Activated naive CD8-positive, alpha-beta T cell treated with anti-CD3 and anti-CD28 coated beads for 36 hours (primary cell): ENCODE results near the gene RHOF. TPM values are rescaled to one million over a fixed set of nuclear protein-coding genes. Genes with fewer than 3 reads are reported as not detected.

Source experiments
- DNase-seq: peaks from one replicate; pipeline ENCODE4 v3.0.0; 2021
- H3K27ac Mint-ChIP-seq: one replicate; pipeline ENCODE4 v1.8.0; 2022; ENCODE audit warnings: mild to moderate bottlenecking, moderate library complexity, mixed read lengths
- H3K27me3 Mint-ChIP-seq: one replicate; pipeline ENCODE4 v1.8.0; 2022; ENCODE audit warnings: mild to moderate bottlenecking, mixed read lengths
- H3K36me3 Mint-ChIP-seq: one replicate; pipeline ENCODE4 v1.8.0; 2021; ENCODE audit warnings: mild to moderate bottlenecking, mixed read lengths
- H3K4me1 Mint-ChIP-seq: one replicate; pipeline ENCODE4 v1.8.0; 2021; ENCODE audit warnings: mixed read lengths
- H3K4me3 Mint-ChIP-seq: one replicate; pipeline ENCODE4 v1.8.0; 2022; ENCODE audit warnings: mild to moderate bottlenecking, moderate library complexity, mixed read lengths
- H3K9me3 Mint-ChIP-seq: one replicate; pipeline ENCODE4 v1.8.0; 2022; ENCODE audit warnings: mixed read lengths
- total RNA-seq, 2 experiments: library from RNA; stranded (reverse); gene quantifications; one replicate each; pipeline ENCODE4 v1.2.3, GENCODE V29; 2021

Gene RHOF
- total RNA-seq, 2 experiments from 2014 or later: 78.6 to 85.5 TPM

DNA sequence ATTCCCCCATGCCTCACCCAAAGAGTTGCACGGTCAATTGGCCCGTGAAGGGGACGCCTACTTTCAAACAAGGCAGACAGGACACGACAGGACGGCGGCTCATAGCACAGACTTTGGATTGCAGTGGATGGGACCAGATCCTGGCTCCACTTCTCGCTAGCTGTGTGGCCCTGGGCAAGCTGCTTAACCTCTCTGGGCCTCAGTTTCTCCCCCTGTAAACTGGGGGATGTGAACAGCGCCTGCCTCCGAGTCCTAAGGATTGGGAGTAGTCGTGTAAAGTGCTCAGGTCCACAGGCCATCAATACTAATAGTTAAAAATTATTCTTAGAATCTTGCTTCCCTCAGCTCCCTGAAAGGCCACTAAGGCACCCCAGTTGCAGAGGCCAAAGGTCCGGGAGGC, 13.1 kb downstream of the RHOF start:
- Mint-ChIP-seq H3K4me1 (peaks cover 47% of the 10 kb centered on the region), H3K27ac (peak overlapping the region; percentile 91), H3K4me3 (no peak overlapping the region)

DNA sequence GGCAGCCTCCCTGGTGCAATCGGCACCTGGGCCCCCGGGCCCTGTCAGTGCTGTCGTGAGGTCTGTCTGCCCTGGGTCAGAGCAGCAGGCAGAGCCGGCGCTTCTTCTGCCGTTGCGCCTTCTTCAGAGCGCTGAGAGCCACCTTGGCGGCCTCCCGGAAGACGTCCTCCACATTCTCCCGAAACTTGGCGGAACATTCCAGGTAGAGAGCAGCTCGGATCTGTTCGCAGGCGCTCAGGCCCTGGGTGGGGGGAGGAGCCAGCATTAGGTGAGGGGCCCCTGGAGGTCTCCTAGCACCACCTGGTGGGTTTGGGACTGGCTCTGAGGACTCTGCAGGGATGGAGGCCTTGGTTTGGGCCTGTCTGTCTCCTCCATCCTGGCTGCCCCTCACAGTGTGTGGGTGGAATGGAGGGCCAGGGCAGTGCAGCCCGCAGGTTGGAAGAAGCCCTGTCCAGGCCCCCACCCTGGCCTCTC, 14.0 kb downstream of the RHOF start:
- H3K36me3 Mint-ChIP-seq: peaks cover 25% of the 10 kb centered on the region
- no peaks in the 10 kb centered on the region for H3K9me3 Mint-ChIP-seq
- no peak overlapping the region for H3K4me3 Mint-ChIP-seq
- no peak for DNase-seq
- no peak overlapping the region for H3K27ac Mint-ChIP-seq
- H3K27me3 Mint-ChIP-seq: no peaks in the 10 kb centered on the region
- peaks cover 39% of the 10 kb centered on the region for H3K4me1 Mint-ChIP-seq

More for the DNA sequence above, 13.1 kb downstream of the RHOF start:
- Mint-ChIP-seq H3K9me3 (no peaks in the 10 kb centered on the region), H3K27me3 (no peaks in the 10 kb centered on the region), H3K36me3 (peaks cover 30% of the 10 kb centered on the region)
- no peak for DNase-seq

DNA sequence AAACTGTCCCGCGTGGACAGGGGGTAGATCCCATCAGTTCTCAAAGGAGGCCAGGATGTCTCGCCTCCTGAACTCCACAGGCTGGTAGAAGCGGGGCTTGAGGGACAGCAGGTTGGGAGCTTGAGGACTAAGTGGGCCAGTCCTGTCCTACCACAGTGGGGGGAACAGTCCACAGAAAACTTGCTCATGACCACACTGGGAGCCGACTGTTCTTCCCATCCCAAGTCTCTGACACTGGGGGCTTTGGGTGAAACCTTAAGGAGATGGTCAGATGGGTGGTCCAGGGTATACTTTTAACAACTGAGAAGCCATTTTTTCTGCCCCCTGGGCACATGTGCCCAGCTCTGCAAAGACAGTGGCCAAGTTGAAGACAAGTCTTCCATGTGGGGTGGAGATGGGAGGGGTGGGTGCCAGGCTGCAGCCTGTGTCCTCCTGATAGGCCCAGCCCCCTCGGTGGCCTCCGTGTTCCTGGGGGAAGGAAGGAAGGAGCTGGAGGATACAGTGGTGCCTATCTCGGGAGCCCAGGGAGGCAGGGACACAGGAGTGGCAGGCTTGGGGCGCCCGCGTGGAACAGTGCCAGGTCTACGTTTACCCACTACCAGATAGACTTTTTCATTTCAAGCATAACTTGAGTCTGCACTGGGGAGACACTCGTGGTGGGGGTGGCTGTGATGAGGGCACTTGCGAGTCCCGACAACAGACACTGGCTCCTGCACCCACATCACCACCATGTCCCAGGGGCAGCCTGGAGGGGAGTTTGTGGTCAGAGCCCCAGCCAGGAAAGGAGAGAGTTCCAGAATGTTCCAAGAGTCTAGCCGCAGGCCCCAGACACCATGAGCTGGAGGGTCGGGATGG, 14.7 kb downstream of the RHOF start:
- H3K9me3 Mint-ChIP-seq: no peaks in the 10 kb centered on the region
- H3K36me3 Mint-ChIP-seq: peaks cover 22% of the 10 kb centered on the region
- peaks cover 32% of the 10 kb centered on the region for H3K4me1 Mint-ChIP-seq
- H3K4me3 Mint-ChIP-seq: no peak overlapping the region
- no peak for DNase-seq
- peak overlapping the region; percentile 78 for H3K27ac Mint-ChIP-seq
- H3K27me3 Mint-ChIP-seq: no peaks in the 10 kb centered on the region

DNA sequence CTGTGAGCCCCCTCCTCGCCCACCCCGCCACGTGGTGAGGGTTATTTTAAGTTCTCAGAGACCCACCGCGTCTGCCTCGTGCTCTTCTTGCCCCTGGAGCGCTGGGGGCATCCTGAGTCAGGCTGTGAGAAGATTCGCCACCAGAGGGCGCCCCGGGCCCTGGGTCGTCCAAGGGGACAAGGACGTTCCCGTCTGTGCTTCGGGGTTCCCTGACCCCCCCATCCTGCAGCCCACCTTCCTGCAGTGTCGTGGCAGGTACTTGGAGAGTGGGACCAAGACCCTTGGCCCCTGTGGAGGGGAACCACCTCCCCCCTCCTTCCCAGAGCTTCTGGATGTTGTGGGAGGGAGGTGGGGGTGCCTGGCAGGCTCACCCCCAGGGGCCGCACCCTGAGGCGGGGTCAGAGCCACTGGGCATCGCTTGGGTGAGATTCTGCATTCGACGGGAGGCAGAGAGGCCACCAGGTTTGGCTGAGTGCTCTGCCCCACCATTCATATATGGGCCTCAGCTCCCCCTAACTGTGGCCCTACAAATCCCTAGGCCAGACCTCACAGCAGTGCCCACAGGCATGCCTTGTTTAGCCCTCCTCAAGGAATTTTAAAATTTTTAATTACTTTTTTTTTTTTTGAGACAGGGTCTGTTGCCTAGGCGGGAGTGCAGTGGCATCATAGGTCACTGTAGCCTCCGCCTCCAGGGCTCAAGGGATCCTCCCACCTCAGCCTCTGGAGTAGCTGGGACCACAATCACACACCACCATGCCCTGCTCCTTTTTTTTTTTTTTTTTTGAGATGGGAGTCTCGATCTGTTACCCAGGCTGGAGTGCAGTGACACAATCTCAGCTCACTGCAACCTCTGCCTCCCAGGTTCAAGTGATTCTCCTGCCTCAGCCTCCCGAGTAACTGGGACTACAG, 17.0 kb downstream of the RHOF start:
- Mint-ChIP-seq H3K9me3 (no peaks in the 10 kb centered on the region), H3K4me1 (peaks cover 16% of the 10 kb centered on the region), H3K4me3 (no peak overlapping the region), H3K27ac (peak overlapping the region; percentile 56), H3K36me3 (peaks cover 14% of the 10 kb centered on the region), H3K27me3 (no peaks in the 10 kb centered on the region)
- peak; percentile 85 for DNase-seq

DNA sequence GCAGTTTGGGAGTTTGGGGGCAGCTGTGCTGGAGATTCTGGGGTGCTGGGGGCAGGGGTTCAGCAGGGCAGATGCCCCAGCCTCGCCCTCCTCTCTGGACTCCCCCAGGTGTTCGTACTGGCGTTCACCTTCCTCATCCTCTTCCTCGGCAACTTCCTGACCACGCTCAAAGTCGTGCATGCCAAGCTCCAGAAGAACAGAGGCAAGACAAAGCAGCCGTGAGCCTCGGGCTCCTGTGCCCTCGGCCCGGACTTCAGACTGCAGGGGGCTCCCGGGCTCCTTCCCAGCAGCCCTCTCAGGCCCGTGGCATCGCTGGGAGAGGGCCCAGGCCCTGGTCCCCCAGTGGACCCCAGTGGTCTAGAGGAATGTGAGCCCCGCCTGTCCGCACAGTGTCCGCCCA, 18.0 kb downstream of the RHOF start:
- DNase-seq: no peak
- H3K36me3 Mint-ChIP-seq: peaks cover 14% of the 10 kb centered on the region

DNA sequence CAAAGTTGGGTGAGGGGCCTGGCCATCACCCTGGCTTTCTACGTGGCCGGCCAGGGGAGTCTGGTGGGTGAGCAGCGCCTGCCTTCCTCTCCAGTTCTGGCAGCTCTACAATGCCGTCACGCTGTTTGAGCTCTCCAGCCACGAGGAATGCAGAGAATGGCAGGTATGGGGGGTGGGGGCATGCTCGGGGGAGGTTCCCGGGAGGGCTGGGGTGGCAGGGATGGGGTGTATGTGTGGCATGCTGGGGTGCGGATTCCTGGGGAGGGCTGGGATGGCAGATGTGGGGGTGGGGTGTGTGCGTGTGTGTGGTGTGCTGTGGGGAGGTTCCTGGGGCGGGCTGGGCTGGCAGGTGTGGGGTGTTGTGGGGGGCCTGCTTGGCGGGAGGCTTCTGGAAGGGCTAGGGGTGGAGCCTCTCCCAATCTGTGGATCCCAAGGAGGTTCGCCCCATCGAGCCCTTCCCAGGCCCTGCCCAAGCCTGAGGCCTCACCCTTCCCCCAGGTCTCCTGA, 18.5 kb downstream of the RHOF start:
- peaks cover 11% of the 10 kb centered on the region for H3K36me3 Mint-ChIP-seq

More for the DNA sequence above, 18.0 kb downstream of the RHOF start:
- H3K27me3 Mint-ChIP-seq: no peaks in the 10 kb centered on the region
- H3K4me1 Mint-ChIP-seq: peaks cover 10% of the 10 kb centered on the region
- no peak overlapping the region for H3K4me3 Mint-ChIP-seq
- H3K27ac Mint-ChIP-seq: no peak overlapping the region
- H3K9me3 Mint-ChIP-seq: no peaks in the 10 kb centered on the region

DNA sequence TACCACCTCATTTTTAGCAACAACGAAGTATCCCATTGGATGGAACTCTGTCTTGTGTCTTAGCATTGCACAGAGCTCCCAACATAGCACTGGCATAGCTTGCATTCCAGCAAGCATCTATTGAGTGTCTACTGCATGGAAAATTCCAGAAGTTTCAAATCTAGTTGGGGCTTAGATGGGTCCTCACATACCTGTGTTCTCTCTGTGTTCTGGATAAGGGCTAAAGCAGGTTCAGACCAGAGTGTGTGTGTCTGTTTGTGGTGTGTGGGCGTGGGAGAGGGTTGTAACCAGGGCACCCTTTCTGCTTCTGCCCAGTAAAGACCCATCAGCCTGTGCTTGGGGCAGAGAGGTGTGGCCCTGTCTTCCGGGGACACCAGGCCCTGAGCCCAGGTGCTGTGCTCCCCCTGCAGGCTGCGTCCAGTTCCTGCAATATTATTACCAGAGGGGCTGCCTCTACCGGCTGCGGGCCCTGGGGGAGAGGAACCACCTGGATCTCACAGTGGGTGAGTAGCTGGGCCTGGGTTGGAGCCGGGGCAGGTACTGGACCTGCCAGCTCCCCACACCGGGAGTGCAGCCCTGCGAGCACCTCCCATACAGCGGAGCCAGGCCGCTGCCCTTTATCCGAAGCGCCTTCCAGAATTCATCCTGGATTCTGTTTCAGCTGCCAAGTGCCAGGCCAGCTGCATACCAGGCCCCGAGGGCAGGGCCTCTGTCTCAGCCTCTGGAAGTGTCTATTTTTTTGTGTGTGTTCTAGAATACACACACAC, 20.3 kb downstream of the RHOF start:
- no peak overlapping the region for H3K27ac Mint-ChIP-seq
- no peak overlapping the region for H3K4me3 Mint-ChIP-seq
- H3K4me1 Mint-ChIP-seq: peaks cover 4% of the 10 kb centered on the region
- H3K27me3 Mint-ChIP-seq: no peaks in the 10 kb centered on the region
- no peaks in the 10 kb centered on the region for H3K36me3 Mint-ChIP-seq
- no peaks in the 10 kb centered on the region for H3K9me3 Mint-ChIP-seq
- peak; percentile 81 for DNase-seq

More for the DNA sequence above, 18.5 kb downstream of the RHOF start:
- Mint-ChIP-seq H3K9me3 (no peaks in the 10 kb centered on the region), H3K27me3 (no peaks in the 10 kb centered on the region), H3K4me1 (peaks cover 6% of the 10 kb centered on the region), H3K27ac (no peak overlapping the region), H3K4me3 (no peak overlapping the region)
- DNase-seq: no peak

DNA sequence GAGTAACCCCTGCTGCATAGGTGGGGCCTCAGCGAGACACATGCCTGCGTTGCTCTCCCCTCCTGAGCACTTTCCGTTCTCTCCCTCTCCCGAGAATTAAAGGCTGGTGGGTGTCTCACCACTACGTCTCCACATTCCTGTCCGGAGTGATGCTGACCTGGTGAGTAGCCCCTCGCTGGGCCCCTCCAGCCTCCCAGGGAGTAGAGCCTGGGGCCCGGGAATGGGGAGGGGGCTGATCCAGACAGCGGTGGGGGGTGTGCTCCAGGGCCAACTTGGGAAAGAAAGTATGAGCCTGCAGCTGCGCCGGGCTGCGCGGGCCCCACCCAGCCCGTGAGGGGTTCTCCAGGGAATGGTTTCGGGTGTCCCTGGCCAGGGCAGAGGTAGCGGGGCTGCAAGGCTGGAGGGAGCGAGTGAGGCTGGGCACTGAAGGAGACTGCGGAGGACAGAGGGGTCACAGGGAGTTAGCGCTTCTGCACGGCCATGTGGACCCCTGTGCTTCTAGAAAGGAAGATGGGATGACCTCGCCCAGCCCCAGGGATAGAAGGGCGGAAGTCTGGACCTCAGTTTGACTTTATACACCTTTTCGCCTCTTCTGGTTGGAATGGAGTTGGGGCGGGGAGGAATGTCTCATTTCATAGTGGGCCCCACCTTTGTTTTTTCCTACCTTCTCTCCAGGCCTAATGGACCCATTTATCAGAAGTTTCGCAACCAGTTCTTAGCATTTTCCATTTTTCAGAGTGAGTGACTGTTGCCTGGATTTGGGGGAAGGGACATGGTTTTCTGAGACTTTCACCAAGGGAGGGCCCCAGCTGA, 22.5 kb downstream of the RHOF start:
- Mint-ChIP-seq H3K36me3 (no peaks in the 10 kb centered on the region), H3K4me3 (no peak overlapping the region), H3K27me3 (no peaks in the 10 kb centered on the region), H3K27ac (no peak overlapping the region), H3K4me1 (peaks cover 4% of the 10 kb centered on the region), H3K9me3 (no peaks in the 10 kb centered on the region)
- no peak for DNase-seq

DNA sequence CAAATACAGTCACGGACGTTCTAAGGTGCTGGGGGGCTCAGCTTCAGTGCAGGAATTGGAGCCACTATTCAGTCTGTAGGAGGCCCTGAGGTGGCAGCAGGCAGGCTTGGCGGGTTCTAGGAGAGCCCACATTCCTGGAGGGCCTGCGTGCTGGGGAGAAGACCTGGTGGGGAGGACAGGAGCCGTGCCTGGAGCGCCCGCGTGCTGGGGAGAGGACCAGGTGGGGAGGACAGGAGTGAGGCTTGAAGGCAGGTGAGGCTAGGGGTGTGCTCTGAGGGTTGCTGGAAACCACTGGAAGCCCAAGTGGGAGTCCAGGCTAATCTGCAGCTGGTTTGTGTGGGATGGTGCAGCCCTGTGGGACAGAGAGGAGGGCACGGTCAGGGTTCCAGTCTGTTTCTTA, 23.1 kb downstream of the RHOF start:
- no peak overlapping the region for H3K4me3 Mint-ChIP-seq
- H3K27me3 Mint-ChIP-seq: no peaks in the 10 kb centered on the region
- H3K27ac Mint-ChIP-seq: no peak overlapping the region
- H3K4me1 Mint-ChIP-seq: peaks cover 4% of the 10 kb centered on the region
- no peak for DNase-seq
- peaks cover 2% of the 10 kb centered on the region for H3K36me3 Mint-ChIP-seq
- H3K9me3 Mint-ChIP-seq: no peaks in the 10 kb centered on the region

DNA sequence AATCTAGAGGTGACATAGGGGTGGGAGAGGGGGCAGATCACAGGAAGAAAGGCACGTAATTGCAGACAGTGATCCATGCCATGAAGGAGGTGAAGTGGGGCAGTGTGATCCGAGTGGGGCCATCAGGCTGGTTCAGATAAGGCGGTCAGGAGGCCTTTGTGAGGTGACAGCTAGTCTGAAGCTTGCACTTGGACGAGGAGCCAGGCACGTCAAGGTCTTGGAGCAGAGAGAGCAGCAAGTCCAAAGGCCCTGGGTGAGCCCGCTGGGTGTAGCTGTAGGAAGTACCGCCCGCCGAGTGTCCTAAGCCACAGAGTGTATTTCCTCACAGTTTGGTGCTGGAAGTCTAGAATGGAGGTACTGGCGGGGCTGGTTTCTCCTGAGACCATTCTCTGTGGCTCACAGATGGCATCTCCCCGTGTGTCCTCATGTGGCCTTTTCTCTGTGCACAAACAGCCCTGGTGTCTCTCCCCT, 23.6 kb downstream of the RHOF start:
- peaks cover 2% of the 10 kb centered on the region for H3K36me3 Mint-ChIP-seq
- DNase-seq: no peak
- no peak overlapping the region for H3K4me3 Mint-ChIP-seq
- H3K27ac Mint-ChIP-seq: no peak overlapping the region
- no peaks in the 10 kb centered on the region for H3K27me3 Mint-ChIP-seq
- no peaks in the 10 kb centered on the region for H3K9me3 Mint-ChIP-seq
- H3K4me1 Mint-ChIP-seq: peaks cover 4% of the 10 kb centered on the region

DNA sequence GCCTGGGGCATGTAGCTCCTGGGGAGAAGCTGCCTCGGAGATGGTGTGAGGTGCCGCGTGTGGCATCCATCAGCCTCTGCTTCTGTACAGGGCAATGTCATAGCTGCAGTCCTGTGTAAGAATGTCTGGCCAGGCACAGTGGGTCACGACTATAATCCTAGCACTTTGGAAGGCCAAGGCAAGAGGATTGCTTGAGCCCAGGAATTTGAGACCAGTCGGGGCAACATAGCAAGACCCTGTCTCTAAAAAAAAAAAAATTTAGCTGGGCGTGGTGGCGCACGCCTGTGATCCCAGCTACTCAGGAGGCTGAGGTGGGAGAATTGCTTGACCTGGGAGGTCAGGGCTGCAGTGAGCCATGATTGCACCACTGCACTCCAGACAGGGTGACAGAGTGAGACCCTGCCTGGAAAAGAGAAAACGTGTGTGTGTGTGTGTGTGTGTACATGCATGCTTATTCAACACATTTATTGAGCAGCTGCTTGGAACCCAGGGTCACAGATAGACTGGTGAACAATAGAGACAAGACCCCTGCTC, 24.1 kb downstream of the RHOF start:
- DNase-seq: no peak
- Mint-ChIP-seq H3K27me3 (no peaks in the 10 kb centered on the region), H3K4me1 (peaks cover 4% of the 10 kb centered on the region), H3K36me3 (peaks cover 2% of the 10 kb centered on the region), H3K9me3 (no peaks in the 10 kb centered on the region), H3K27ac (no peak overlapping the region), H3K4me3 (no peak overlapping the region)

DNA sequence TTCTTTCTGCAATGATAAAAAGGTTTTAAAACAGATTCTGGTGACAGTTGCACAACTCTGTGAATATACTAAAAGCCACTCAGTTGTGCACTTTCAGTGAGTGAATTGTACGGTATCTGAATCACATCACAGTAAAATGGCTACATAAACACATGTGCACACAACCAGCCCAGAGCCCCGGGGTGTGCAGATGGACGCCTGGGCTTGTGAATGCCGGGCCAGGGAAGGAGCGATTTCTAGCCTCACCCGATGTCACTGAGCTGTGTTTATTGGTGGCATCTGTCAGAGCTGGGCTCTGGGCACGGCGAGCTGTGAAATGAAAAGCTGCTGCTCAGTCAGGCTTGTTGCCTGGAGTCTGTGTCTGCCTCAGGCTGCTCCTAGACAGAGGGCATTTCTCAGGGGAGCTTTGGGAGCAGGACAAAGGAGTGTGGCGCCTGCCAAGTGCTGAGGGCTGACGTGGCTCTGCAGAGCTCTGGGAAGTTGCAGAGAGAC, 25.9 kb downstream of the RHOF start:
- H3K27me3 Mint-ChIP-seq: no peaks in the 10 kb centered on the region

DNA sequence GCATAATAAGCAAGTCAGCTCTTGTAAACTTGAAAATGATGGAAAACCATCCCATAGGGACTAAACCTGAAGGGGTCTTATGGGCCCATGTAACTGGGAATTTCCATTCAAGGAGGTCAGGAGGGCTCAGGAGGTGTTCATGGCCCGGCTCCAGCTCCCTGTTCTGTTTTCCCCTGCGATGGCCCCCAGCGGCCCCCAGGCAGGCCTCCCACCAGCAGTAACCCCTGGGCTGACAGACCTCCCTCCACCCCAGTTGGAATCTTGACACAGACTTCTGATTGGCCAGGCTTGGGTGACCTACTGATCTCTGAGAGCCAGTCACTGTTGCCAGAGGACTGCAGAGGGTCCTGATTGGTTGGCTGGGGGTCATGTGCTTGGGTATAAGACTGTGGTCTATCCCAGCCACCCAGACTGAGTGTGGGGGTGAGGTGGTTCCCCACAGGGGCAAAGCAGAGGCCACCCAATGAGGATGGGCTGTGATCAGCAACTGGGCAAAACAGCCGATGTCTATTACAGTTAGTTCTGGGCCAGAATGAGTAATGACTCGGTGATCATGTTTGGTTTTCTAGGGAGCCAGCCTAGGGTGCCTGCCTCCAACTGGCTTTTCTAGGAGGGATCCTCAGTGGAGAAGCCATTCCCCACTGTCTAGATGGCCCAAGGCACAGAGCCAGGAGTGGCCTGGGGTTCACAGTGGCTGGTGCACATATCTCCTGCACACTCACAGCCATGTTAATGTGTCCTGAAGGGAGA, 27.0 kb downstream of the RHOF start:
- Mint-ChIP-seq H3K4me3 (no peak overlapping the region), H3K9me3 (no peaks in the 10 kb centered on the region), H3K36me3 (peaks cover 2% of the 10 kb centered on the region), H3K27me3 (no peaks in the 10 kb centered on the region), H3K4me1 (no peaks in the 10 kb centered on the region), H3K27ac (no peak overlapping the region)
- no peak for DNase-seq

More for the DNA sequence above, 25.9 kb downstream of the RHOF start:
- H3K36me3 Mint-ChIP-seq: peaks cover 2% of the 10 kb centered on the region
- no peaks in the 10 kb centered on the region for H3K4me1 Mint-ChIP-seq
- no peaks in the 10 kb centered on the region for H3K9me3 Mint-ChIP-seq
- H3K4me3 Mint-ChIP-seq: no peak overlapping the region
- H3K27ac Mint-ChIP-seq: no peak overlapping the region
- DNase-seq: no peak
